Caco-2 (cell line): Measurements from ENCODE around the gene TM4SF5. TPM values are rescaled to one million over a fixed set of nuclear protein-coding genes. Genes with fewer than 3 reads are reported as not detected.

ENCODE experiments used
- BruUV-seq: library from RNA; stranded (reverse); fragments of 400-500 nt; replicated peaks from 2 replicates; lab custom pipeline; 2021; lab: Mats Ljungman, UMichigan
- CTCF ChIA-PET: fragments of 300-600 bp; sonication (Branson Sonifier 250); formaldehyde crosslinking; loops from one replicate; lab custom pipeline; 2022; ENCODE audit warnings: antibody characterized with exemption; lab: Charles Lee
- POLR2A ChIA-PET: fragments of 300-600 bp; sonication (Branson Sonifier 250); formaldehyde crosslinking; loops from one replicate; lab custom pipeline; 2022; ENCODE audit warnings: antibody characterized with exemption; lab: Charles Lee
- DNase-seq, 2 experiments: peaks; one replicate each; pipeline versions ENCODE4 v3.0.0 to v3.0.0-alpha.2; 2020 to 2022
- H3K27me3 ChIP-seq: replicated peaks from 2 replicates; pipeline ENCODE4 v1.6.0; 2011; ENCODE audit warnings: low read length; ENCODE audit not compliant: control insufficient read depth, insufficient read depth
- H3K36me3 ChIP-seq: 2 replicates; pipeline ENCODE4 v1.5.1; 2011; ENCODE audit warnings: low read length; ENCODE audit not compliant: control insufficient read depth, insufficient read depth
- H3K4me1 ChIP-seq: fragments of 250-450 bp; sonication (Bioruptor Pico); 2 replicates; pipeline ENCODE4 v1.5.1; 2020; ENCODE audit warnings: mild to moderate bottlenecking
- H3K4me3 ChIP-seq: 2 replicates; pipeline ENCODE4 v1.5.1; 2011; ENCODE audit warnings: low read depth, mild to moderate bottlenecking, control low read depth, low read length
- H3K9me3 ChIP-seq: fragments of 250-450 bp; sonication (Bioruptor Pico); 2 replicates; pipeline ENCODE4 v1.5.1; 2020; ENCODE audit warnings: mild to moderate bottlenecking, moderate library complexity
- H3K27ac Mint-ChIP-seq: one replicate; pipeline ENCODE4 v1.8.0; 2022; ENCODE audit warnings: mixed read lengths; ENCODE audit not compliant: unreplicated experiment
- H3K27me3 Mint-ChIP-seq: one replicate; pipeline ENCODE4 v1.8.0; 2022; ENCODE audit warnings: mixed read lengths; ENCODE audit not compliant: insufficient read depth, unreplicated experiment
- H3K36me3 Mint-ChIP-seq: one replicate; pipeline ENCODE4 v1.8.0; 2022; ENCODE audit warnings: mild to moderate bottlenecking, mixed read lengths; ENCODE audit not compliant: insufficient read depth, unreplicated experiment
- H3K4me1 Mint-ChIP-seq: one replicate; pipeline ENCODE4 v1.8.0; 2022; ENCODE audit warnings: low read depth, mixed read lengths; ENCODE audit not compliant: unreplicated experiment
- H3K4me3 Mint-ChIP-seq: one replicate; pipeline ENCODE4 v1.8.0; 2022; ENCODE audit warnings: mild to moderate bottlenecking, moderate library complexity, mixed read lengths; ENCODE audit not compliant: unreplicated experiment
- H3K9me3 Mint-ChIP-seq: one replicate; pipeline ENCODE4 v1.8.0; 2022; ENCODE audit warnings: mixed read lengths; ENCODE audit not compliant: unreplicated experiment
- CTCF ChIP-seq, 2 experiments: fragments of 200-600 bp in 1 of 2; IDR thresholded peaks; 1 replicate in 1 of 2; 2 replicates in 1 of 2; pipeline versions ENCODE4 v1.5.1 to v1.8.0; 2011 to 2022; ENCODE audit warnings: antibody characterized with exemption in 1 of 2, control low read depth in 1 of 2, inconsistent platforms in 1 of 2, low read depth in 1 of 2, low read length in 1 of 2, mild to moderate bottlenecking in 1 of 2, moderate library complexity in 1 of 2; ENCODE audit not compliant: insufficient read depth in 1 of 2, severe bottlenecking in 1 of 2, unreplicated experiment in 1 of 2
- intact Hi-C: fragments of 100-400 bp; cut with micrococcal nuclease; formaldehyde crosslinking; loops from one replicate; pipeline ENCODE4 v1.10.0; 2022; ENCODE audit not compliant: unreplicated experiment
- total RNA-seq: library from RNA; stranded (reverse); gene quantifications from 2 replicates; pipeline ENCODE4 v1.2.3, GENCODE V29; 2022

Gene TM4SF5
- total RNA-seq, 1 experiment from 2014 or later = 9.9 TPM

GRCh38 chr17:4769628-4770027 lies 2.1 kb upstream of the TM4SF5 start:
- intact Hi-C loops = no loop called here
- ChIA-PET CTCF (no interaction called here), POLR2A (no interaction called here)
- Mint-ChIP-seq H3K9me3 (no peaks in the 10 kb centered on the region), H3K4me3 (no peak overlapping the region), H3K36me3 (no peaks in the 10 kb centered on the region), H3K27me3 (no peaks in the 10 kb centered on the region), H3K27ac (no peak overlapping the region), H3K4me1 (peaks cover 16% of the 10 kb centered on the region)
- BruUV-seq = no TSS peak
- TF ChIP-seq CTCF (IDR thresholded peaks at IDR 0.05; ENCODE audit: insufficient read depth in 1 of 2, low read depth in 1 of 2, low read length in 1 of 2, severe bottlenecking in 1 of 2, unreplicated experiment in 1 of 2) = no peak
- Histone ChIP-seq H3K36me3 (no peaks in the 10 kb centered on the region), H3K4me3 (no peak overlapping the region), H3K4me1 (peaks cover 11% of the 10 kb centered on the region), H3K9me3 (no peaks in the 10 kb centered on the region), H3K27me3 (no peaks in the 10 kb centered on the region)
- DNase-seq = no peak

GRCh38 chr17:4772235-4772613 lies 538 bp downstream of the TM4SF5 start:
- Histone ChIP-seq H3K4me1 (peaks cover 12% of the 10 kb centered on the region), H3K9me3 (no peaks in the 10 kb centered on the region), H3K4me3 (peak overlapping the region; percentile 8; the same call in 1 of the 2 replicates), H3K36me3 (no peaks in the 10 kb centered on the region), H3K27me3 (no peaks in the 10 kb centered on the region)
- TF ChIP-seq CTCF (IDR thresholded peaks at IDR 0.05; ENCODE audit: insufficient read depth in 1 of 2, low read depth in 1 of 2, low read length in 1 of 2, severe bottlenecking in 1 of 2, unreplicated experiment in 1 of 2) = no peak
- H3K4me3 Mint-ChIP-seq = peak overlapping the region; percentile 52
- no peaks in the 10 kb centered on the region for H3K9me3 Mint-ChIP-seq
- intact Hi-C loops = no loop called here
- ChIA-PET POLR2A (interaction anchor here (0.6 to 1.0 kb wide), 2 partner anchors 18 to 52 kb away, joined by 3 to 14 read pairs; no protein-coding TSS in a partner anchor), CTCF (interaction anchor here (1.1 kb wide), 1 partner anchor 17 kb away, joined by 4 read pairs; the partner anchor contains the start of gene GLTPD2)
- peak overlapping the region; percentile 77 for H3K27ac Mint-ChIP-seq
- TSS peak; percentile 70 for BruUV-seq
- peaks cover 16% of the 10 kb centered on the region for H3K4me1 Mint-ChIP-seq
- H3K36me3 Mint-ChIP-seq = no peaks in the 10 kb centered on the region
- no peak for DNase-seq
- no peaks in the 10 kb centered on the region for H3K27me3 Mint-ChIP-seq

GRCh38 chr17:4777969-4778760 lies 6.5 kb downstream of the TM4SF5 start:
- ChIA-PET CTCF (interaction anchor here (3.1 kb wide), 1 partner anchor 12 kb away, joined by 29 read pairs; the partner anchor contains the start of gene GLTPD2), POLR2A (interaction anchor here (0.7 to 1.3 kb wide), 2 partner anchors 18 to 42 kb away, joined by 3 read pairs; partner anchors contain the start of gene PSMB6)
- Histone ChIP-seq H3K36me3 (no peaks in the 10 kb centered on the region), H3K9me3 (no peaks in the 10 kb centered on the region), H3K4me1 (peaks cover 31% of the 10 kb centered on the region), H3K4me3 (no peak overlapping the region), H3K27me3 (no peaks in the 10 kb centered on the region)
- Mint-ChIP-seq H3K4me3 (peak overlapping the region; percentile 55), H3K36me3 (peaks cover 5% of the 10 kb centered on the region), H3K27me3 (no peaks in the 10 kb centered on the region), H3K9me3 (no peaks in the 10 kb centered on the region), H3K27ac (peak overlapping the region; percentile 94), H3K4me1 (peaks cover 14% of the 10 kb centered on the region)
- intact Hi-C loops = loop anchor here (1.0 kb wide), 1 partner anchor 10 kb away; the partner anchor contains the start of gene GLTPD2
- BruUV-seq = TSS peak; percentile 97
- DNase-seq = peak; percentile 75 to 82
- TF ChIP-seq CTCF (IDR thresholded peaks at IDR 0.05; ENCODE audit: insufficient read depth in 1 of 2, low read depth in 1 of 2, low read length in 1 of 2, severe bottlenecking in 1 of 2, unreplicated experiment in 1 of 2) = no peak
